Measurements from ENCODE around the gene TANC1. TPM values are rescaled to one million over a fixed set of nuclear protein-coding genes. Genes with fewer than 3 reads are reported as not detected.

The TANC1 gene
- total RNA-seq, 1 donor, result 74.7 TPM

DNA sequence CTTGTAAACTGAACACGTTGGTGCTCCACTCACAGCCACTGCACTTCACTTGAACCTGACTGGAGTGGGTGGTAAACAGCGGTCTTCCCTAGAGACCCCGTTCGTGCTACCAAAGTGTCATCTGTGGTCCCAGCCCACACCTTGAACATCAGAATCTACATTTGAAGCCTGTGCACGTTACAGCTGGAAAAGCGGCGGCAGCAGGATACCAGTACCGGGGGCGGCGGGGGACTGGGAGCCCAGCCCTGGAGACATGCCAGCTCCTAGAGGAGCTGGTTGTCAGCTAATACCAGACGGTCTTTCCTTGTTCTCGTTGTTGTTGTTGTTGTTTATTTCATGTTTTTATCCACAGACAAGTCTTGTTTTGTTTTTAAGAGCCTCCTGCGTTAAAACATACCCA lies 161.4 kb downstream of the TANC1 start:
- TF ChIP-seq, protein P1, sequence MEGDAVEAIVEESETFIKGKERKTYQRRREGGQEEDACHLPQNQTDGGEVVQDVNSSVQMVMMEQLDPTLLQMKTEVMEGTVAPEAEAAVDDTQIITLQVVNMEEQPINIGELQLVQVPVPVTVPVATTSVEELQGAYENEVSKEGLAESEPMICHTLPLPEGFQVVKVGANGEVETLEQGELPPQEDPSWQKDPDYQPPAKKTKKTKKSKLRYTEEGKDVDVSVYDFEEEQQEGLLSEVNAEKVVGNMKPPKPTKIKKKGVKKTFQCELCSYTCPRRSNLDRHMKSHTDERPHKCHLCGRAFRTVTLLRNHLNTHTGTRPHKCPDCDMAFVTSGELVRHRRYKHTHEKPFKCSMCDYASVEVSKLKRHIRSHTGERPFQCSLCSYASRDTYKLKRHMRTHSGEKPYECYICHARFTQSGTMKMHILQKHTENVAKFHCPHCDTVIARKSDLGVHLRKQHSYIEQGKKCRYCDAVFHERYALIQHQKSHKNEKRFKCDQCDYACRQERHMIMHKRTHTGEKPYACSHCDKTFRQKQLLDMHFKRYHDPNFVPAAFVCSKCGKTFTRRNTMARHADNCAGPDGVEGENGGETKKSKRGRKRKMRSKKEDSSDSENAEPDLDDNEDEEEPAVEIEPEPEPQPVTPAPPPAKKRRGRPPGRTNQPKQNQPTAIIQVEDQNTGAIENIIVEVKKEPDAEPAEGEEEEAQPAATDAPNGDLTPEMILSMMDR (IDR thresholded peaks at IDR 0.05; ENCODE audit: insufficient read depth, low read depth, low read length), result no peak
- no peak for DNase-seq (ENCODE audit: low read depth)
- H3K4me3 ChIP-seq (ENCODE audit: low read depth, low read length), result no peak overlapping the region

DNA sequence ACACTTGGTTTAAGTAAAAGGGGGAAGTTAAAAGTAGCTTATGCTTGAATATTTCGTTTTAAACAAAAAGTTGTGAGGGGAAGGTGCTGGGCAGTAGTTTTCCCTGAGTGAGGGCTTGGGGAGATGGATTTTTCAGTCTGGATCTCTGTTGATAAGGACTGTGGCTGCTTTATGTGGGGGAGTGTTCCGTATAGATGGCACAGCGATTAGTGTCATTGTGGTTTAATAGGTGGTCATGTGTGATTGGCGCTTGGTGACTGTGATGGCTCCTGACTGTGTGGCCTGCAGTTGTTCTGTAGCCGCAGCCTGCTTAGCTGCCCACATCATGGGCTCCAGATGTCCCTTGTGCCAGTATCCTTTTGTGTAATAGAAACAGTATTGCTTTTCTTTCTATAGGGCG lies 161.9 kb downstream of the TANC1 start:
- H3K4me3 ChIP-seq (ENCODE audit: low read depth, low read length), result no peak overlapping the region
- DNase-seq (ENCODE audit: low read depth), result no peak
- TF ChIP-seq, protein P1 (IDR thresholded peaks at IDR 0.05; ENCODE audit: insufficient read depth, low read depth, low read length), result no peak

DNA sequence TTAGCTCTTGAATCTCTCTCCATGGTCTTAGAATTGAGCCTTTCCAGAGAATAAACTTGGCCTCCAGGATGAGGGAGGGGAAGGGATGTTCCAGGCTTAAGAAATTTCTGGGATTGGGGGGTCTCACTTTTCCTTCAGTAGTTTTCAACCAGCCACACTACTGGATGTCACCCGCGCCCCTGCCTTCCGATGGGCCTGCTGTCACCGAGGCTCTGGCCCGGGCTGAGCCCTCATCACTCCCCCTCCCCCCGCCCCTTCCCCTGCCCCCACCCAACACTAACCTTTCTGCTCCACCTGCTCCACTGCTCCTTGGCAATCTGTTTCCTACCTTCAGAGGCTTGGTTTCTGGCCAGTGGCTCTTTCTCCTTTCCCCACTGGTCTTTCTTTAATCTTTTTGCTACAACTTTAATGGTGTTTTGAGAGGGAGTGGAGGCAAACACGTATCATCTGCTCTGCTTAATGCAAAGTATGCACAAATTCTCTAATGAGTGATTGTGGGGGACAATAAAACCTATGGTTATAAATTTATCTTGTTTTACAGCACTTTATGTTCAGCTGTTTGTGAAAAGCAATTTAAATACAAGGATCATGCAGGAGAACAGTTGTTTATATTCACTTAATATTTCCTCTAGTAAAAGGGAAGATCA lies 162.9 kb downstream of the TANC1 start:
- no peak for DNase-seq (ENCODE audit: low read depth)
- H3K4me3 ChIP-seq (ENCODE audit: low read depth, low read length), result no peak overlapping the region
- TF ChIP-seq, protein P1 (IDR thresholded peaks at IDR 0.05; ENCODE audit: insufficient read depth, low read depth, low read length), result no peak

GRCh38 chr2:159131914-159132281 lies 163.5 kb downstream of the TANC1 start:
- H3K4me3 ChIP-seq (ENCODE audit: low read depth, low read length), result no peak overlapping the region
- peak; percentile 93 for DNase-seq (ENCODE audit: low read depth)
- TF ChIP-seq, protein P1 (IDR thresholded peaks at IDR 0.05; ENCODE audit: insufficient read depth, low read depth, low read length), result no peak

DNA sequence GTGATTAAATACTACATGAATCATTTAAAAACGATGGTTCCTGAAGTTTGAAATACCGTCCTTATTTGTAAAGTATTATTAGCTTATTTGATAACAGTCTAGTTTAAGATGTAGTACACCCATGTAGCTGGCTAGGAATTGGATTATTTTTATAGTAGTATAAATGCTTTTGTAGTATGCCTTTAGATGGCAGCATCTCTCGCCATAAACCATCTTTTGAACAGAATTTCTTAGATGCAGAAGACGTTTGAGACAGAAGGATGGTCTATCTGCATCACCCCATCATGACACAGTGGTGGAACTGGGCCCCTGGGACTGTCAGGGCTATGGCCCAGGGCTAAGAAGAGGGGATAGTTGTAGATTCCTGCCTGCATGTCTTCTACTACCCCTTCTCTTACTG lies 165.4 kb downstream of the TANC1 start:
- TF ChIP-seq, protein P1 (IDR thresholded peaks at IDR 0.05; ENCODE audit: insufficient read depth, low read depth, low read length), result no peak
- H3K4me3 ChIP-seq (ENCODE audit: low read depth, low read length), result no peak overlapping the region
- DNase-seq (ENCODE audit: low read depth), result no peak

DNA sequence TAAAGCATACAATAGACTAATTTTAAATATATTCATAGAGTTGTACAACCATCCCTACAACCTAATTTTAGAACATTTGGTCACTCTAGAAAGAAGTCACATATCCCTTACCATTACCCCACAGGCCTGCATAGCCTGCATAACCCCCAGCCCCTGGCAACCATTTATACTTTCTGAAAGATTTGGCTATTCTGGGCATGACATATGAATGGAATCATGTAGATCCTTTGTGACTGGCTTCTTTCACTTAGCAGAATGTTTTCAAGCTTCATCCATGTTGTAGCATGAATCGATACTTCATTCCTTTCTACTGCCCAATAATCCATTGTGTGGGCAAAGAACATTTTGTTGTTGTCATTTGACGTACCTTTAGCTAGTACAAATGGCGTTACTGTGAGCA lies 166.5 kb downstream of the TANC1 start:
- no peak overlapping the region for H3K4me3 ChIP-seq (ENCODE audit: low read depth, low read length)
- TF ChIP-seq, protein P1 (IDR thresholded peaks at IDR 0.05; ENCODE audit: insufficient read depth, low read depth, low read length), result no peak
- no peak for DNase-seq (ENCODE audit: low read depth)

GRCh38 chr2:159136391-159136790 lies 168.0 kb downstream of the TANC1 start:
- TF ChIP-seq, protein P1 (IDR thresholded peaks at IDR 0.05; ENCODE audit: insufficient read depth, low read depth, low read length), result no peak
- no peak overlapping the region for H3K4me3 ChIP-seq (ENCODE audit: low read depth, low read length)
- peak; percentile 36 for DNase-seq (ENCODE audit: low read depth)
